Urinary bladder (tissue), 4 donors: ENCODE results near the gene FRMD4A. TPM values are rescaled to one million over a fixed set of nuclear protein-coding genes. Genes with fewer than 3 reads are reported as not detected.
"Not testable (repeated sequence)": the region's sequence is repeated elsewhere in the genome, so short reads cannot be mapped to it uniquely, and the experiment has no call there.

Source experiments
- DNase-seq: peaks from one replicate; pipeline ENCODE4 v3.0.0-alpha.2; 2015; ENCODE audit errors: extremely low spot score
- H3K27ac ChIP-seq: one replicate; pipeline ENCODE4 v1.5.1; 2013; ENCODE audit warnings: low read depth, mild to moderate bottlenecking, moderate library complexity
- H3K36me3 ChIP-seq: one replicate; pipeline ENCODE4 v1.6.1; 2013; ENCODE audit warnings: mild to moderate bottlenecking, moderate library complexity; ENCODE audit not compliant: insufficient read depth
- H3K4me1 ChIP-seq: one replicate; pipeline ENCODE4 v1.6.1; 2013; ENCODE audit warnings: mild to moderate bottlenecking, moderate library complexity; ENCODE audit not compliant: insufficient read depth
- H3K4me3 ChIP-seq: one replicate; pipeline ENCODE4 v1.5.1; 2013; ENCODE audit warnings: low read depth, low read length
- WGBS: extraction: QIAGEN DNeasy Blood & Tissue Kit; methylation state at CpG from one replicate; pipeline ENCODE4 v1.1.7; 2013; 5-methylcytosine and 5-hydroxymethylcytosine counted together
- polyA plus RNA-seq: library from polyadenylated mRNA; stranded (reverse); fragments of 200-250 nt; gene quantifications from one replicate; pipeline ENCODE4 v1.2.3, GENCODE V29; 2013
- total RNA-seq: library from RNA; depleted of rRNA; stranded (reverse); fragments of >200 nt; gene quantifications from one replicate; pipeline ENCODE4 v1.2.3, GENCODE V29; 2014
- donor health status: healthy with polysubstance abuse.
- donor health status: healthy.

Gene FRMD4A
- total and polyA plus RNA-seq, 2 donors, result 15.1 to 32.9 TPM

DNA sequence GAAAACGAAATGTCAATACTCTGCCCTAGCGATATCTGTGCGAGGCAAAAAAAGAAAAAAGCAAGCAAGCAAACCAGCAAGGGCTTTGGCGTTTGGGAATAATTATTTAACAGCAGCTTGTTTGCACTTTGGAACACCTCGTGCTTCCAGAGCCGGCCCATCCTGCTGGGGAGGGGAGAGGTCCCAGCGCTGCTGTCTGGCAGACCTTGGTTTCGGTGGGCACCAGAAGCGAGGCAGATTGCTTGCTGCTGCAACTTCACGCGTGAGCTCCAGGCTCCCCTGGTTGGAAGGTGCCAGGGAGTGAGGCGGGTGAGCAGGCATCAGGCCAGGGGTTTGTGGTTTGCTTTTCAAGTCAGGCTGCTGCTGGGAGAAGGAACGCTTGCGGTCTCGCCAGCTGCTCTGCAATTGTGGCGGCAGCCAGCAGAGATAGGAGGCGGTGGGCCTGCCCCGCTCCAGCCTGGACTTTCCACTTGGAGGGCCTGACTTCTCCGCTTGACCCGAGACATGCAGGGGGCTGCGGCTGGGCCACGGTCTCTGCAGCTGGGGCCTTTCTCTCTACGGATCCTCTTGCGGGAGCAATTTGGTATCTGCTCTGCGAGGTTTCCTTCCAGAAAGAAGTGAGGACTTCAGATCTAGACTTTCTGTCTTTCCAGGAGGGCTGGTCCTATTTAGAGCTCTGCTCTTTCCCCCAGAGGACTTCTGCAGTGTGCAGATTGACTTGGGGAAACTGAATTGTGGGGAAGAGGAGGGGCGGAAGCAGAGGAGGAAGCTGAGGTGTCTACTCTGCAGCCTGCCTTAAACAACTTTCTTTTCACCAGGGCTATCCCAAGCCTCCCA, 612.6 kb downstream of the FRMD4A start:
- DNase-seq, result no peak
- H3K4me1 ChIP-seq, result no peaks in the 10 kb centered on the region
- H3K4me3 ChIP-seq, result no peak overlapping the region
- 31% methylated on average over 26 of the region's 26 CpGs for WGBS
- no peak overlapping the region for H3K27ac ChIP-seq
- H3K36me3 ChIP-seq, result no peaks in the 10 kb centered on the region

DNA sequence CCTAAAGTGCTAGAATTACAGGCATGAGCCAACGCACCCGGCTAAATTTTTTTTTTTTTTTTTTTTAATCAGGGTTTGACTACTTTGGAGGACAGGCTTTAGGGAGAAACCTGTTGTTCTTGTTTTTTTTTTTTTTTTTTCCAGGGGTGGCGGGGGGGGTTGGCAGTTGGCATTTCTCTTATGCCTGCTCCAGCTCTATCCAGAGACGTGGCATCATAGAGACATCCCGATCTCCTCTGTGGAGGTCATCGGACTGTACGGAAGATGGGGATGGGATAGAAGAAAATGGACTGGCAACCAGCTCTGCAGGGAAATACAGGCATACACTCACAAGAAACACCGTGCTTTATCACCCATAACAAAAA, 613.2 kb downstream of the FRMD4A start:
- no peak for DNase-seq
- Histone ChIP-seq H3K36me3 (no peaks in the 10 kb centered on the region), H3K27ac (no peak overlapping the region), H3K4me1 (no peaks in the 10 kb centered on the region), H3K4me3 (no peak overlapping the region)
- 78% methylated on average over 8 of the region's 8 CpGs for WGBS

- 81% methylated on average over 10 of the region's 10 CpGs for WGBS
- no peaks in the 10 kb centered on the region for H3K4me1 ChIP-seq
- H3K36me3 ChIP-seq, result no peaks in the 10 kb centered on the region
- H3K4me3 ChIP-seq, result no peak overlapping the region
- no peak overlapping the region for H3K27ac ChIP-seq
- no peak for DNase-seq
These were observed 614.3 kb downstream of the FRMD4A start for GRCh38 chr10:13716081-13717071.

GRCh38 chr10:13715596-13715995, 615.1 kb downstream of the FRMD4A start:
- not testable (repeated sequence) for H3K36me3 ChIP-seq, H3K4me1 ChIP-seq, H3K4me3 ChIP-seq, H3K27ac ChIP-seq, DNase-seq
- WGBS, result 96% methylated on average over 5 of the region's 5 CpGs

- Histone ChIP-seq H3K36me3 (no peaks in the 10 kb centered on the region), H3K27ac (no peak overlapping the region), H3K4me3 (no peak overlapping the region), H3K4me1 (no peaks in the 10 kb centered on the region)
- no peak for DNase-seq
- WGBS, result 76% methylated on average over 5 of the region's 5 CpGs
These were observed 615.6 kb downstream of the FRMD4A start for GRCh38 chr10:13715100-13715499.

DNA sequence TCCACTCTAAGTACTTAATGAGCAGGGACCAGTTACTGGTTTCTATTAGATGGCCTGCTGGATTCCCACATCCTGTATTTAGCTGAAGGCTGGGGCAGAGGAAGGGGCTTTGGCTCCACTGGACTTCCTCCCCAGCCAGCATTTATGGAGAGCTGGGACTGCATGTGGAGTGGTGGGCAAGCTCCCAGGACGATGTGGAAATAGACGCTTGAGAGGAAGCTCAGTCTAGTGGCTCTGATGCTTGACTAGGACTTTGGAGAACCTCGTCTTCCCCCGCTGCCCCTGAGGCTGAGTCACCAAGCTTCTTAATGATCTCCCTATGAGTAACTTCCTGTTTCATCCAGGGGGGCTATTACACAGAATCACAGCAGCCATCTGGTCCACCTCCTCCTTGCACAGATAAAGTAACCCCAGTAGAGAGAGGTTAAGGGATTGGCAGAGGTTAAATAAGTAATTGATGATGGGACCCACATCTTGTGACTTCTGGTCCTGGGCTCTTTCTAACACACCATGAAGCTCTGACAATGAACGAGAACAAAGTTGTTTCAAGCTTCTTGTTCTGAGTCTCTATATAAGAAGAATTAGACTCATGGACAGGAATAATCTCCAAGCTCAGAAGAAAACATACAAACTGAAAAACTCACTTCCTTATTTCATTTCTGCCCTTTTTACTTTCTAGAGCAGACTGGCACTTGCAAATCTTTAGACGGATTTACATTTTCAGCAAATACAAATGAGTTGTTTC, 617.7 kb downstream of the FRMD4A start:
- no peak for DNase-seq
- H3K27ac ChIP-seq, result no peak overlapping the region
- no peaks in the 10 kb centered on the region for H3K36me3 ChIP-seq
- 40% methylated on average over 6 of the region's 6 CpGs for WGBS
- H3K4me1 ChIP-seq, result no peaks in the 10 kb centered on the region
- H3K4me3 ChIP-seq, result no peak overlapping the region

- no peak for DNase-seq
- H3K4me1 ChIP-seq, result no peaks in the 10 kb centered on the region
- no peak overlapping the region for H3K4me3 ChIP-seq
- H3K27ac ChIP-seq, result no peak overlapping the region
- H3K36me3 ChIP-seq, result no peaks in the 10 kb centered on the region
- 88% methylated on average over 4 of the region's 4 CpGs for WGBS
These were observed 618.3 kb downstream of the FRMD4A start for GRCh38 chr10:13712476-13712836.

DNA sequence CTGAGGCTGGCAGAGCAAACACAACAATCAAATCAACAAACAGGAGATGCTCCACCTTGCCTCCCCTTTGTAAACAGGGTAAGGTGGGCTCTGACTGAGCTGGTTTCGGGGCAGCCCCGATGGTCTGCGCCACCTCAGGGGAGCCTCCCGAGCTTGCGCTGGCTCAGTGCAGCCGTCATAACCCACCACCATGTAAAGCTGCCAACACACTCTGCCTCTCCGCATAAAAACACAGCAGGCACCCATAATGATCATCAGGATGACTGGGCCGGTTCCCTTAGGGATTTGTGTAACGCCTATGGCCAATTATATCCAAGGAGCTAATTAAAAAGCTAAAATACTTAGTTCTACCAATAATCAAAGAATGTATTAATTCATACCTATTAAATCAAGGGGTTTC, 619.4 kb downstream of the FRMD4A start:
- WGBS, result 96% methylated on average over 9 of the region's 9 CpGs
- H3K4me3 ChIP-seq, result no peak overlapping the region
- no peak for DNase-seq
- no peaks in the 10 kb centered on the region for H3K4me1 ChIP-seq
- no peak overlapping the region for H3K27ac ChIP-seq
- H3K36me3 ChIP-seq, result no peaks in the 10 kb centered on the region

DNA sequence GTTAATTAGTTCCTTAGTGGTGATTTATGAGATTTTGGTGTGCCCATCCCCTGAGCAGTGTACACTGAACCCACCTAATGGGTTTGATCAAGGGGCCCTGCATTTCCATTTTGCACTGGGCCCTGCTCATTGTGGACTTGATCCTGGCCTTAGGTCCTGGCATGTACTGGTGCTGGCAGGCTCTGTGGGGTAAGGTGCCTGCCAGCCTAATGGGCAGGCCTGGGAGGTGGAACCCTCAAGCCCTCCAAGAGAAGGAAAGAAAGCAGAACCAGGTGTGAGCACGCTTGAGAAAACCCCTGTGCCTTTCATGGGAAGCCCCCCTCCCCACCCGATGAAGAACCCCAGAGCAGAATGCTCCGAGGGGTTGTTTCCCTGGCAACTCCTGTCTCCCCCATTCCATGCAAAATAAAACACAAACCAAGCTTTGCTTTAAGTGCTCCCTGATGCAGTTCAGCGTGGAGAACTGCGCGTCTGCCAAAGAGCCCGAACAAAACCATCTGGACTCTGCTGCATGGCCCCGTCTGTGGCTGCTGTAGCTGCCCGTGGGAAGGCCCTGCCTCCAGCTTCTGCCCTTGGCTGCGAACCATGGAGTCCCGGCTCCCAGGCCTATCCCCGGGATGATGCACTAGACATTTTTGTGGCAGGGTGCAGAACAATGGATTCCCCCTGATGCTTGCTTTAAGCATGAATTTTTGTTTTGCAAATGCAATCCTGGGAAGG, 620.6 kb downstream of the FRMD4A start:
- H3K4me1 ChIP-seq, result peaks cover 3% of the 10 kb centered on the region
- H3K4me3 ChIP-seq, result no peak overlapping the region
- 77% methylated on average over 12 of the region's 12 CpGs for WGBS
- H3K36me3 ChIP-seq, result no peaks in the 10 kb centered on the region
- no peak for DNase-seq
- no peak overlapping the region for H3K27ac ChIP-seq

GRCh38 chr10:13708256-13708990, 622.3 kb downstream of the FRMD4A start:
- Histone ChIP-seq H3K4me3 (peak overlapping the region; percentile 32), H3K4me1 (peaks cover 3% of the 10 kb centered on the region), H3K27ac (no peak overlapping the region), H3K36me3 (no peaks in the 10 kb centered on the region)
- no peak for DNase-seq
- WGBS, result 71% methylated on average over 8 of the region's 8 CpGs

- peaks cover 3% of the 10 kb centered on the region for H3K4me1 ChIP-seq
- 2% methylated on average over 26 of the region's 26 CpGs for WGBS
- no peaks in the 10 kb centered on the region for H3K36me3 ChIP-seq
- no peak for DNase-seq
- peak overlapping the region; percentile 32 for H3K4me3 ChIP-seq
- no peak overlapping the region for H3K27ac ChIP-seq
These were observed 623.4 kb downstream of the FRMD4A start for GRCh38 chr10:13707156-13707881.

DNA sequence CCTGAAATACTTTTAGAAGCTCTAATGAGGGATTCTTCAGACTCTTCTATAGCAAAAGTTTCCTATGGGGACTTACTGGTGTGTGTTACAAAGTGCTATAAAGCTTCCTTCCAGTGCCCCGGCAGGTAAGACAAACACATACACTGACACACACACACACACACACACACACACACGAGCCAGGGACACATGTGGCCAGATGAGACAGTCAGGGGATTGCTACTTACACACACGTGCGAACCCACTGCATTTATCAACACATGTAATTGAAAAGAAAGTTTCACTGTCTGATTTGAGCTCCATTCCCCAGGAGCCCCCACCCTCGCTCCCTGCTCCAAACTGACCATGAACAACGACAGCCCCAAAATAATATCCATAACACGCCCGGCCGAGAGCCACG, 624.1 kb downstream of the FRMD4A start:
- Histone ChIP-seq H3K4me1 (peaks cover 3% of the 10 kb centered on the region), H3K27ac (no peak overlapping the region), H3K4me3 (peak overlapping the region; percentile 32), H3K36me3 (no peaks in the 10 kb centered on the region)
- no peak for DNase-seq
- 50% methylated on average over 10 of the region's 10 CpGs for WGBS
